IPS-18a (cell line): Measurements from ENCODE around the gene NUP88.

ENCODE experiments used
- H3K27ac ChIP-seq: one replicate; pipeline ENCODE4 v1.5.1; 2013; ENCODE audit warnings: low read length
- H3K27me3 ChIP-seq: one replicate; pipeline ENCODE4 v1.6.1; 2013; ENCODE audit warnings: mild to moderate bottlenecking, low read length; ENCODE audit not compliant: control insufficient read depth, insufficient read depth
- H3K36me3 ChIP-seq: one replicate; pipeline ENCODE4 v1.6.1; 2013; ENCODE audit warnings: low read depth, low read length; ENCODE audit not compliant: control insufficient read depth
- H3K4me1 ChIP-seq: one replicate; pipeline ENCODE4 v1.6.1; 2013; ENCODE audit warnings: low read depth, low read length; ENCODE audit not compliant: control insufficient read depth
- H3K4me3 ChIP-seq: one replicate; pipeline ENCODE4 v1.5.1; 2013; ENCODE audit warnings: low read length
- H3K9ac ChIP-seq: one replicate; pipeline ENCODE4 v1.6.1; 2013; ENCODE audit warnings: mild to moderate bottlenecking, low read length, moderate library complexity
- H3K9me3 ChIP-seq: one replicate; pipeline ENCODE4 v1.6.1; 2013; ENCODE audit warnings: low read depth, low read length; ENCODE audit not compliant: control insufficient read depth

Gene NUP88

GRCh38 chr17:5352681-5353289 is 66.7 kb downstream of the NUP88 start:
- Histone ChIP-seq H3K27ac (no peak overlapping the region), H3K9me3 (no peaks in the 10 kb centered on the region), H3K36me3 (peaks cover 36% of the 10 kb centered on the region), H3K9ac (no peak overlapping the region), H3K4me1 (no peaks in the 10 kb centered on the region), H3K4me3 (no peak overlapping the region), H3K27me3 (no peaks in the 10 kb centered on the region)

DNA sequence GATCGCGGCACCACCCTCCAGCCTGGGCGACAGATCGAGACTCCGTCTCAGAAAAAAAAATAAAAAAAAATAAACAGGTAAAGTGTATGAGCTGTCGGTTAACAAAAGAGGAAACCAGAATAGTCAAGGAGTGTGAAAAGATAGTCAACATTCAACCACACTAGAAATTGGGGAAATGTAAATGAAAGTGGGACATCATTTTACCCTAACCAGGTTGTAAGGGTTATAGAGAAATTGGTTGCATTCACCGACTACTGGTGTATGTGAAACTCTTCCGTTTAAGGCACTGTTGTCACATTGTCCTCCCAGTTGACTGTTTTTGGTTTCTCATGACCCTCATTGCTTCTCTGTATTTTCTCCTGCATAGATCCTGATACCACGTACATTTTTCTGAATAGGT is 74.5 kb downstream of the NUP88 start:
- no peaks in the 10 kb centered on the region for H3K9me3 ChIP-seq
- no peak overlapping the region for H3K4me3 ChIP-seq
- no peaks in the 10 kb centered on the region for H3K4me1 ChIP-seq
- H3K27me3 ChIP-seq, result no peaks in the 10 kb centered on the region
- no peak overlapping the region for H3K9ac ChIP-seq
- peaks cover 14% of the 10 kb centered on the region for H3K36me3 ChIP-seq
- no peak overlapping the region for H3K27ac ChIP-seq
